Umbilical cord (tissue), 2 donors: ENCODE results near the gene NBEAL1. TPM values are rescaled to one million over a fixed set of nuclear protein-coding genes. Genes with fewer than 3 reads are reported as not detected.
"Not testable (repeated sequence)": the region's sequence is repeated elsewhere in the genome, so short reads cannot be mapped to it uniquely, and the experiment has no call there.

Source experiments
- DNase-seq: peaks from one replicate; pipeline ENCODE4 v3.0.0-alpha.2; 2015; ENCODE audit warnings: low spot score
- total RNA-seq: library from RNA; depleted of rRNA; stranded (reverse); fragments of >200 nt; gene quantifications from one replicate; pipeline ENCODE4 v1.2.3, GENCODE V29; 2014; ENCODE audit warnings: low replicate concordance; ENCODE audit not compliant: insufficient read depth

Gene NBEAL1
- 78.0 TPM for total RNA-seq

DNA sequence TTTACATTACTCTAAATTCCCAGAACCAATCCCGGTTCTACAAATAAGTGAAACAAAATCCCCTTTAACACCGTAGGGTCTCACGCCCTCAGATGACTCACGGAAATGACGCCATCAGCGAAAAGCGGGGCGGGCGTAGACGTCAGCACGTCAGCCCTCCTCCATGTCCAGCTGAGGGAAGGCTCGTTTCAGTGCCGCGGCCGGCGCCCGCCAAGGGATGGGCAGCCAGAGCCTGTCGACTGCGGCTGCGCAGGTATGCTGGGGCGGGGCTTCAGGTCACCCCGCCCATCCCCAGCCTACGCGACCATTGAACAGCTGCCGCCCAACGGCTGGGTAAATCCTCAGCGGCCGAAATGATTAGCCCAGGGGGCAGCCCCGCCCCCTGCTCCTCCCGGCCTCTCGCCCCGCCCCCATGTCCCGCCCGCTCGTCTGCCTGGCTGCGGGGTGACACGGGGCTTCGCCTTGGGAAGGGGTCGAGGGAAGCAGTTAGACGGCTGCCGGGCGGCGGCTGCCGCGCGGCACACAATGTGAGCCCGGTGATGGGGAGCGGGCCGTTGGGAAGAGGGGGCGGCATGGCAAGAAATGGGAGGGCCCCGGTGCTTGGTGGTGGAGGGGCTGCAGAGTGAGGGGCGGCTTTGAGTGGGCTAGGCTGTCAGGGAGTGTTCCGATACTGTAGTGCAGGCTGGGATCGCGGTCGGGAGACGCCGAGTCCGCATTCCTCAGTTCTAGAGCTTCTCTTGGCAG, at the start of gene NBEAL1:
Gene NBEAL1 (plus strand): TSS at position 420 of the 744 bp plus-strand sequence. CDS start 1,510 bp downstream, outside the sequence.
- DNase-seq: peak; percentile 99

- DNase-seq: peak; percentile 5
These were observed 48.7 kb upstream of the NBEAL1 start for GRCh38 chr2:202965810-202966460.

DNA sequence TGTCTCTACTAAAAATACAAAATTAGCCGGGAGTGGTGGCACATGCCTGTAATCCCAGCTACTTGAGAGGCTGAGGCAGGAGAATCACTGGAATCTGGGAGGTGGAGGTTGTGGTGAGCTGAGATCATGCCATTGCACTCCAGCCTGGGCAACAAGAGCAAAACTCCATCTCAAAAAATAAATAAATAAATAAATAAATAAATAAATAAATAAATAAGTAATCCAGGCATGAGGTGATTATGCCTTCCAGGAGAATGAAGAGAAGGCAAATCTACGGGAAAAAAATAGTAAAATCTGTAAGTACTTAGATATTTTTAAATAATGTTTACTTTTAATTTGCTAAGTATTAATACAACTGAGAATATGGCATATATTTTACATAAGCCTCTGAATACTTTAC, 45.3 kb upstream of the NBEAL1 start:
- DNase-seq: not testable (repeated sequence)

- DNase-seq: no peak
These were observed 37.9 kb upstream of the NBEAL1 start for GRCh38 chr2:202976809-202977208.

GRCh38 chr2:202982779-202983491, 31.7 kb upstream of the NBEAL1 start:
- no peak for DNase-seq

GRCh38 chr2:202989749-202990148, 24.9 kb upstream of the NBEAL1 start:
- DNase-seq: no peak

- DNase-seq: no peak
These were observed 24.2 kb upstream of the NBEAL1 start for GRCh38 chr2:202990501-202990900.

DNA sequence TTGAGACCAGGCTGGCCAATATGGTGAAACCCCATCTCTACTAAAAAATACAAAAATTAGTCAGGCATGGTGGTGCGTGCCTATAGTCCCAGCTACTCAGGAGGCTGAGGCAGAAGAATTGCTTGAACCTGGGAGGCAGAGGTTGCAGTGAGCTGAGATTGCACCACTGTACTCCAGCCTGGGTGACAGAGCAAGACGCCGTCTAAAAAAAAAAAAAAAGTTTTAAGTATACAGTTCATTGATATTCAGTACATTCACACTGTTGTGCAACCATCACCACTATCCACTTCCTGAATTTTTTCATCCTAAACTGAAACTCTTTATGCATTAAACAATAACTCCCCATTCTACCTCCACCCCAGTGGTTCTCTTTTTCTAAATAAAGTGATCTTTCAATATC, 17.6 kb upstream of the NBEAL1 start:
- not testable (repeated sequence) for DNase-seq

DNA sequence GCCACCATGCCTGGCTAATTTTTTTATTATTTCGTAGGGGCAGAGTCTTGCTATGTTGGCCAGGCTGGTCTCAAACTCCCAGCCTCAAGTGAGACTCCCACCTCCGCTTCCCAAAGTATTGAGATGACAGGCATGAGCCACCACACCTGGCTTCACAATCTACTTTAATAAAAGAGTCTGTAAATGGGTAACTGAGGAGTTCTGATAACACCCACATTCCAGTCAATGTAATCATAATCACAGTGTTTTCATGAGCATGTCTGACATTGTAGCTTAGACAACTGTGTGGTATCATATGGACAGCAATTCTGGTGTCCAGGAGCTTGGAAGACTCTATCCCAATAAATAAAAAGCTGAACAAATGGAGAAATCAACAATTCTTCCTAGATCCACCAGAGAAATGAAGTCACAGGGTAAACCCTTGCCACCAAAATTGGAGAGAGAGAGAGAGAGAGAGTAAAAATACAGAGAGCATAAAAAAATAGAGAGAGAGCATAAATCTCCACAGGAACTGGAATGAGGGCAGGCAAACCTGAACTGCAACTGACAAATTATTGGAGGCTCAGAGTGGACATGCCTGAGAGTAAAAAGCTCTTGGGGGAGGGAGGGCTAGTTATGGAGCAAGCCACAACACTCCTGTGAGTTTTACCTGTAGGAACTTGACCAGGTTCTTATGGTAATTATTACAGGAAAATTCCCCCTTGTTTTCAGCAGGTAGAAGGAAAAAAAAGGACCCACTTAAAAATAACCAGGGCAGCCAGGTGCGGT, 12.4 kb upstream of the NBEAL1 start:
- DNase-seq: peak; percentile 50

DNA sequence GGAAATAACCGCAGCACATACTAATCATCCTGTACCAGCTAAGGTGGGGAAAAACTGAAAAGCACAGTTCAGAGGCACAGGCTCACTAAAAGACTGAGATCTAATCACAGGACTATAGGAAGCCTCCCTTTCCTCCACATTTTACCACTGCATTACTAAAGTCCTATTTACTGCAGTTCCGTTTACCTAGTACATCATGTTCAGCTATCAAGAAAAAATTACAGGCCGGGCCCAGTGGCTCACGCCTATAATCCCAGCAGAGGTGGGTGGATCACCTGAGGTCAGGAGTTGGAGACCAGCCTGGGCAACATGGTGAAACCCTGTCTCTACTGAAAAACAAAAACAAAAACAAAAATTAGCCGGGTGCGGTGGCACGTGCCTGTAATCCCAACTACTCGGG, 11.0 kb upstream of the NBEAL1 start:
- no peak for DNase-seq

DNA sequence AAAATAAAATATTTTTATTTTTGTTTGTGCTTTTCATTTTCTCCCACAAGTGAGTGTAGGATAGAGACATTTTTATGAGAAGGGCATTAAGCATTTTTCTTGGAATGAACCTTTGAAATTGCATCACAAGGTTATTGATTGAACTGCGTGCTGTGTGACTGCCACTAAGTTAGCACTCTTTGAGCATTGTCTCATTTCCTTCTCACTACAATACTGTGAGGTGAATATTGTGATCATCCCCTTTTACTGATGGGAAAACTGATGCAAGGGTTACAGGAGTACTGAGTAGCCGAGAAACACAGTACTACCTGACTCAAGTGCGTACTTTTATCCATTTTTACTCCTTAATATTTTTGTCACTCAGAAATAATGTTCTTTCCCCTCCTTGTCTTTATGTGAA, 2.0 kb downstream of the NBEAL1 start:
- no peak for DNase-seq

DNA sequence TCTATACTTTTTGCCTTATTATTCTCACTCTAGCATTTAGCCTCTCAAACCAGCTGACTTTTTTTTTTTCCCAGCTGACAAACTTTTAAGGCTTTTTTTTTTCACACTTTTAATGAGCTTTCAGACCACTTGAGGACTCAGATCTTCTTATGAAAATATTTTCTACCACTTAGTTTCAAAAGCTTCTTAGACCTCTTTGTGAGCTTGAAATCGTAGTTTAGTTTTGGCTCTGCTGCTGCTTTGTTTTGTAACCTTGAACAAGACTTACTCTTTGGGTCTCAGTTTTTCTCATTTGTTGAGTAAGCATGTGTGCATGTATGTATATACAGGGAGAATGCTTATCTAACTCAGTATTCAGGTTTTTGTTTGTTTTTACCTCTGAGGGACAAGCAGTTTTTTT, 3.5 kb downstream of the NBEAL1 start:
- peak; percentile 22 for DNase-seq

DNA sequence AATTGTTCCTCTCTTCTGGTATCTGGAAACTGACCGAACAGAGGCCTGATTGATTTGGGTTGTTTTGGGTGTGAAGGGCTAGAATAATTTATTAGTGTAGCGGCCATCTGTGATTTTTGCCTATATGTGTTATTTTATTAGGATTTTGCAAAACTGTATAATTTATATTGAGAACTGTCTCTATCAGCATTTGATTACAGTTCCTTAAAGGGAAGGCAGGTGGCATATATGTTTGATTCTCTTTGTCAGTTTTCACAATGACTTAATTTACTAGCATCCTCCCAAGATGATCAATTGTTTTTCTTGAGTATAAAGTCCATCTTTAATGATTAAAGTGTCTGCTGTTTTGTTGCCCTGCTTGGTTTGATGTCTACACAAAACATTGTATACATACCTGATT, 4.5 kb downstream of the NBEAL1 start:
- DNase-seq: no peak

GRCh38 chr2:203021991-203022390, 7.3 kb downstream of the NBEAL1 start:
- DNase-seq: peak; percentile 51

DNA sequence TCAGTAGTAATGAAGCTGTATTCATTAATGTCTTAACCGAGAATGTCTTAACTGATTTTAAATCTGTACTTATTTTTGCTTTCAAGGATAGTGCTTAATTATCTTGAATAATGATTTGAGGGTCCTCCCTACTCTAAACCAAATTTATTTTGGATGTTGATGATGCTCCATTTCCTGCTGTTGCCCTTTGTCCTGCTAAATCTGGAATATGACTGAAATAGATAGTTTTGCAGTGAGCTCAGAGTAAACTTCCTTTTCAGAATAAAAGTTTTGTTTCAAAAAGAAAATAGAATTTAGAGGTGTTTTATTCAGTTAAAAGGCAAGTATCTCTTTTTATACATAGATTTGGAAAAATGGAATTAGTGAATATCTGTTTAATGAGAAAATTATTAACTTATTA, 8.1 kb downstream of the NBEAL1 start:
- no peak for DNase-seq

- no peak for DNase-seq
These were observed 10.9 kb downstream of the NBEAL1 start for GRCh38 chr2:203025592-203025991.

DNA sequence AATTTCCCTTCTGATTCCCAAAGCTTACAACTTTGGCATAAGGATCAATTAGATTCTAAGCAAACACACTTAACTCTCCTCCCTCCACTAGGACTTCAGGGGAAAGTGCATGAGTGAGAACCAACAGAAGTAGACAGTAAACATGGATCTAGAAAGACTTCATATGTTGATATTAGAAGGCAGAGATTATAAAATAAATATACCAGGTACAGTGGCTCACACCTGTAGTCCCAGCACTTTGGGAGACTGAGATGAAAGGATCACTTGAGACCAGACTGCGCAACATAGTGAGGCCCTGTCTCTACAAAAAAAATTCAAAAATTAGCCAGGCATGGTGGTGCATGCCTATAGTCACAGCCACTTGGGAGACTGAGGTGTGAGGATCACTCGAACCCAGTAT, 15.9 kb downstream of the NBEAL1 start:
- DNase-seq: no peak

- DNase-seq: no peak
These were observed 16.3 kb downstream of the NBEAL1 start for GRCh38 chr2:203030991-203031390.

DNA sequence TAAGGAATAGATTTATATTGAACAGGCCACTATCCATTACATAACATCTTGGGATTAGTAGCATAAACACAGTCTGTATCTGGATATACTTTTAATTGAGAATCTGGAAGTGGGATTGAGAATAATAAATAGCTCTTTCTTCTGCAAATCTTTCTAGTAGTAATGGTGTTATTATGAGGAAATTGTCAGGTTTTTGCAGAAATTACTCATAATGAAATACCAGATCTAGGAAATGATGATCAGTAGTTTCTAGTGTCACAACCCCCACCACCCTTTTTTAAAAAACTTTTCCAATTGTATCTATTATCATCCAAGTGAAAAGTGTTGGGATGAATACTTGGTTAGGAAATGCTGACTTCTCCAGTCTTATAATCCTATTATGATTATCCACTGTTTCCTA, 18.7 kb downstream of the NBEAL1 start:
- no peak for DNase-seq

DNA sequence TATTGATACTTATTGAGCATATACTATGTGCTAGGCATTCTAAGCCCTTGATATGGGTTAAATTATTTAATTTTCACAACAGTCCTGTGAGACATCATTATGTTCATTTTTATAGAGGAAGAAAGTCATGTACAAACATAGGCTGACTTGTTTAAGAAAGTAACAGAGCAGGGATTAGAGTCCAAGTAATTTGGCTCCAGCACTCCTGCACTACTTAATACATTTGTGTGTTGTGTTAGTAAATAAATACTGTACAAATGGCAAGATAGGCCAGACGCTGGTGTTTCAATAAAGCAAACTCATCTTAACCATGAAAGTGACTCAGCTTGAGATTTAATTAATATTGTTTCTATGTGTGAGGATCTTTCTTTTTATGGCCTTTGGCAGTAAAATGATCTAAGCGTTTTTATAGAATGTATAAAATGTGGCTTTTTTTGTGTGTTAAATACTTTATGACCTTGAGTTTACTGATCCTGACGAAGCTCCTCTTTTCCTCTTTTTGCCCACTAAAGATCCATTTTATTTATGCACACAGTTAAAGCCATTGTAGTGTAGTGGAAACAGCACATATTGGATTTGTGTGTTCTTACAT, 21.3 kb downstream of the NBEAL1 start:
- DNase-seq: no peak

- no peak for DNase-seq
These were observed 22.4 kb downstream of the NBEAL1 start for GRCh38 chr2:203037026-203037425.
